ENCODE results near the gene MRPL23. TPM values are rescaled to one million over a fixed set of nuclear protein-coding genes. Genes with fewer than 3 reads are reported as not detected.

Gene MRPL23
- total RNA-seq, 1 experiment from 2014 or later, result 15.0 TPM

DNA sequence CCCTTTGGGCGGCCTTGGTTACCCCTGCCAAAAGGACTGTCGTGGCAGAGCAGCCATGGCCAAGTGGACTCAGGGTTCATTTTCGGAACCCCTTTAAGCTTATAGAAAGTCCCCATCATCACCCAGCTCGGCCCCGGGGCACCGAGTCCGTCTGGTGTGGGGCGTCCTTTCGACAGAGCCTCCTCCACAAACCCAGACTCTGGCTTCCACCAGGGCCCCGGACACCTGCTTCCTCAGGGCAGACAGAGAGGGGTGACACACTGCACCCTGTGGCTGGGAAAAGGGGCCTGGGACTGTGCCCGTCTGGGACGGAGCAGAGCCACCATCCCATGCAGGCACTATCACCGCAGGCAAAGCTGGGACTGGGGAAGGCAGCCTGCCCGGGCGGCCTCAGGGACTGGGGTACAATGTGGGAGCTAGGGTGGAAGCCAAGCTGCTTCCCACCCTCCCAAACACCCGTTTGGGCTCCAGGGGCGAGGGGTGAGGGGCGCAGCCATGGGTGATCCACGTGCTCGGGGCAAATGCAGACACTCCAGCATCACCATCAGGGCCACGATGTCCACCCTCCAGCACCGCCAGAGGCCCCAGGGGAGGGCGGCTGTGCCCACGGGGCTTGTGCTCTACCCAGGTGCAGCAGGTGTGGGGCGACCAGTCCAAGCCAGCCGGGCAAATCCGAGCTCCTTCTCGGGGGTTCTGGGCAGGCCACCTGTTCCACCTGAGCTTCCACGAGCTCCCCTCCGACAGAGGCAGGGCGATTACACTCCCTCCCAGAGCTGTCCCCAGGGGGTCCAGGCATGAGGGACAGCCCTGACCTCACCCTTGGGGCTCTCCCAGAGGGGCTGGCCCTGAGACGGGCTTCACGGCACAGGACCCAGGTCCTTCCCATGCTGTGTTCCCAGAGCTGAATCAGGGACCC, 11.7 kb upstream of the MRPL23 start:
- no peaks in the 10 kb centered on the region for H3K27me3 ChIP-seq (replicated peaks; ENCODE audit: control insufficient read depth, insufficient read depth, low read length)
- ChIA-PET POLR2A (no interaction called here), CTCF (interaction anchor here (0.6 to 1.4 kb wide), 3 partner anchors 53 to 340 kb away, joined by 3 to 4 read pairs (median 3); no protein-coding TSS in a partner anchor)
- H3K4me1 ChIP-seq, result no peaks in the 10 kb centered on the region; the same call in 1 of the 2 replicates
- H3K4me3 Mint-ChIP-seq (ENCODE audit: unreplicated experiment), result no peak overlapping the region
- TF ChIP-seq CTCF (IDR thresholded peaks at IDR 0.05; ENCODE audit: insufficient read depth in 1 of 2, low read depth in 1 of 2, low read length in 1 of 2, severe bottlenecking in 1 of 2, unreplicated experiment in 1 of 2), result no peak
- H3K36me3 ChIP-seq (ENCODE audit: control insufficient read depth, insufficient read depth, low read length), result no peaks in the 10 kb centered on the region
- intact Hi-C loops (cut with micrococcal nuclease; ENCODE audit: unreplicated experiment), result no loop called here
- BruUV-seq (replicated peaks), result no TSS peak
- peaks cover 8% of the 10 kb centered on the region for H3K4me1 Mint-ChIP-seq (ENCODE audit: low read depth, unreplicated experiment)
- H3K9me3 Mint-ChIP-seq (ENCODE audit: unreplicated experiment), result no peaks in the 10 kb centered on the region
- peaks cover 4% of the 10 kb centered on the region for H3K36me3 Mint-ChIP-seq (ENCODE audit: insufficient read depth, unreplicated experiment)
- no peak overlapping the region for H3K4me3 ChIP-seq (ENCODE audit: low read depth, low read length)
- DNase-seq, result peak; percentile 0 to 27
- peaks cover 5% of the 10 kb centered on the region for H3K27me3 Mint-ChIP-seq (ENCODE audit: insufficient read depth, unreplicated experiment)
- H3K27ac Mint-ChIP-seq (ENCODE audit: unreplicated experiment), result no peak overlapping the region
- H3K9me3 ChIP-seq, result no peaks in the 10 kb centered on the region

GRCh38 chr11:1936072-1936780, 10.9 kb upstream of the MRPL23 start:
- H3K27me3 ChIP-seq (replicated peaks; ENCODE audit: control insufficient read depth, insufficient read depth, low read length), result no peaks in the 10 kb centered on the region

More at GRCh38 chr11:1936072-1936780, 10.9 kb upstream of the MRPL23 start:
- no peaks in the 10 kb centered on the region for H3K9me3 ChIP-seq
- no peak overlapping the region for H3K4me3 ChIP-seq (ENCODE audit: low read depth, low read length)
- ChIA-PET CTCF (interaction anchor here (0.6 to 0.7 kb wide), 2 partner anchors 282 to 341 kb away, joined by 3 read pairs; no protein-coding TSS in a partner anchor), POLR2A (no interaction called here)
- intact Hi-C loops (cut with micrococcal nuclease; ENCODE audit: unreplicated experiment), result no loop called here
- H3K9me3 Mint-ChIP-seq (ENCODE audit: unreplicated experiment), result no peaks in the 10 kb centered on the region
- DNase-seq, result peak; percentile 1 to 29
- peaks cover 8% of the 10 kb centered on the region for H3K4me1 Mint-ChIP-seq (ENCODE audit: low read depth, unreplicated experiment)
- TF ChIP-seq CTCF (IDR thresholded peaks at IDR 0.05; ENCODE audit: insufficient read depth in 1 of 2, low read depth in 1 of 2, low read length in 1 of 2, severe bottlenecking in 1 of 2, unreplicated experiment in 1 of 2), result no peak
- H3K27me3 Mint-ChIP-seq (ENCODE audit: insufficient read depth, unreplicated experiment), result peaks cover 5% of the 10 kb centered on the region
- no peak overlapping the region for H3K27ac Mint-ChIP-seq (ENCODE audit: unreplicated experiment)
- H3K36me3 Mint-ChIP-seq (ENCODE audit: insufficient read depth, unreplicated experiment), result peaks cover 4% of the 10 kb centered on the region
- BruUV-seq (replicated peaks), result no TSS peak
- no peaks in the 10 kb centered on the region; the same call in 1 of the 2 replicates for H3K4me1 ChIP-seq
- H3K36me3 ChIP-seq (ENCODE audit: control insufficient read depth, insufficient read depth, low read length), result no peaks in the 10 kb centered on the region
- H3K4me3 Mint-ChIP-seq (ENCODE audit: unreplicated experiment), result no peak overlapping the region
